H1 (cell line): ENCODE measurements around the gene SPATA6L.
A peak's percentile ranks its signal among the peaks of the same experiment; 100 is the strongest.

Experiments
- BRCA1 ChIP-seq: IDR thresholded peaks from 2 replicates; pipeline ENCODE4 v1.6.1; 2012; ENCODE audit warnings: low read depth, low read length, improper control_type of control experiment
- CTCF ChIP-seq, 3 experiments: IDR thresholded peaks; 1 replicate in 2 of 3; 2 replicates in 1 of 3; pipeline versions ENCODE4 v1.5.1 to v1.6.1; 2011; ENCODE audit warnings: low read length in 3 of 3, mild to moderate bottlenecking in 3 of 3, inconsistent platforms in 2 of 3, low read depth in 1 of 3, moderate library complexity in 1 of 3; ENCODE audit not compliant: insufficient read depth in 1 of 3; ENCODE audit errors: control extremely low read depth in 1 of 3
- GABPA ChIP-seq: IDR thresholded peaks from 2 replicates; pipeline ENCODE4 v1.6.1; 2011; ENCODE audit warnings: mild to moderate bottlenecking, low read length, moderate library complexity, borderline replicate concordance; ENCODE audit not compliant: insufficient read depth
- HDAC2 ChIP-seq, 2 experiments: fragments of 300-600 bp in 1 of 2; sonication (generic) in 1 of 2; IDR thresholded peaks; 2 replicates each; pipeline ENCODE4 v1.6.1; 2011 to 2012; ENCODE audit warnings: low read depth in 2 of 2, low read length in 2 of 2, mild to moderate bottlenecking in 2 of 2, moderate library complexity in 2 of 2, borderline replicate concordance in 1 of 2, inconsistent platforms in 1 of 2
- MAFK ChIP-seq: IDR thresholded peaks from 2 replicates; pipeline ENCODE4 v1.6.1; 2012; ENCODE audit warnings: low read depth, mild to moderate bottlenecking, improper control_type of control experiment, low read length
- POLR2A ChIP-seq, 2 experiments: IDR thresholded peaks; 1 replicate in 1 of 2; 2 replicates in 1 of 2; pipeline ENCODE4 v1.6.1; 2011; ENCODE audit warnings: low read depth in 2 of 2, low read length in 2 of 2, mild to moderate bottlenecking in 2 of 2; ENCODE audit errors: control extremely low read depth in 1 of 2
- SIN3A ChIP-seq, 2 experiments: IDR thresholded peaks in 1 of 2; conservative IDR thresholded peaks in 1 of 2; 2 replicates each; pipeline ENCODE4 v1.6.1; 2011 to 2012; ENCODE audit warnings: low read length in 2 of 2, improper control_type of control experiment in 1 of 2, low read depth in 1 of 2, mild to moderate bottlenecking in 1 of 2
- TAF1 ChIP-seq: IDR thresholded peaks from 2 replicates; pipeline ENCODE4 v1.6.1; 2011; ENCODE audit warnings: mild to moderate bottlenecking, low read depth, low read length

- TF ChIP-seq CTCF (IDR thresholded peaks at IDR 0.05; ENCODE audit: control extremely low read depth in 1 of 3, insufficient read depth in 1 of 3, low read depth in 1 of 3, low read length in 3 of 3) (peak; percentile 85 to 94 (median 87)), TAF1 (no peak), BRCA1 (no peak), MAFK (no peak), GABPA (no peak), HDAC2 (IDR thresholded peaks at IDR 0.05; ENCODE audit: borderline replicate concordance in 1 of 2, low read depth in 2 of 2, low read length in 2 of 2) (no peak), POLR2A (IDR thresholded peaks at IDR 0.05; ENCODE audit: control extremely low read depth in 1 of 2, low read depth in 2 of 2, low read length in 2 of 2) (no peak), SIN3A (conservative IDR thresholded peaks at IDR 0.05 in 1 of 2, IDR thresholded peaks at IDR 0.05 in 1 of 2; ENCODE audit: low read depth in 1 of 2, low read length in 2 of 2) (no peak)
These were observed 117.2 kb downstream of the SPATA6L start for GRCh38 chr9:4548811-4549725.
